ENCODE results near the gene C16orf46.

The C16orf46 gene

DNA sequence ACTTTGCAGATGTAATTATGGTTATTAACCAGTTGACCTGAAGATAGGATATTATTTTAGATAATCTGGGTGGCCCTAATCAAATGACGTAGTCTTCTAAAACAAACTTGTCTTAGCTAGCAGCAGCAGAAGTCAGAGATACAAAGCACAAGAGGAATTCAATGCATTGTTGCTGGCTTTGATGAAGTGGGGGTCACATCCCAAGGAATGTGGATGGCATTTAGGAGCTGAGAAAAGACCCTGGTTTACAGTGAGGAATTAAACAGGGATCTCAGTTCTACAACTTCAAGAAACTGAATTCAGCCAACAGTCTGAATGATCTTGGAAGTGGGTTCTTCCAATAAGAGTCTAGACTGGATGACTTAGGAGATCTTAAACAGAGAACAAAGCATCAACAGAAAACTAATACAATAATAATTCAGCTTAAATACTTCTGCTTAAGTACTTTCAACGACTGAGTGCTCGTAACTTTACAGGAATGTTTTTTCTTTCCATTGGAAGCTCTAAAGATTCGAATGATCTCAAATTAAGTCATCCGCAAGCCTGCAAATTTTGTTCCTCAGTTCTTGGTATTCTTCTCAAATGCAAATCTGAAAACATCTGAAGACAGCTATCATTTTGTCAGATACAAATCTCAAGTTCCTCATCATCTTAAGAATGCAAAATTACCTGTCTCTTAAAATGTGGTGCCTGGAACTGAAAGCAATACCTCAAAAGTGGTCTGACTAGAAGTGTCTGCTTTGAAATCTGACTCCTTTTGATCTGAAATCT, 3.3 kb downstream of the C16orf46 start:
- no peak for DNase-seq

DNA sequence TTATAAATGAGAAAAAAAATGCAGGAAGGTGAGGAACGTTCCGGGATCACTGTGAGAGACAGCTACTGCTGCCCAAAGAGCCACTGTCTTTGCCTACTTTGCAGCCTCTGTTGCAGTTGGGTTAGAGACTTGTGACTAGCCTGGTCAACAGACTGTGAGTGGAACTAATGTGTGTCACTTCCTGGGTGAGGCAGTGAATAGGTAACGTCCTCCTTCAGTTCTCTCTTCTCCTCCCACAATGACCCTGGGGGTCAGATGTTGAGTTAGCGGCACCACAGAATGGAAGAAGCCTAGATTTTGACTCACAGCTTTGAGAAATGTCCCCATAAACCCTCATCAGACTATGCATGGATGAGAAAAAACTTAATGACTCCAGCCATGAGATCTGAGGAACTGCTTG, 5.2 kb downstream of the C16orf46 start:
- DNase-seq: no peak

DNA sequence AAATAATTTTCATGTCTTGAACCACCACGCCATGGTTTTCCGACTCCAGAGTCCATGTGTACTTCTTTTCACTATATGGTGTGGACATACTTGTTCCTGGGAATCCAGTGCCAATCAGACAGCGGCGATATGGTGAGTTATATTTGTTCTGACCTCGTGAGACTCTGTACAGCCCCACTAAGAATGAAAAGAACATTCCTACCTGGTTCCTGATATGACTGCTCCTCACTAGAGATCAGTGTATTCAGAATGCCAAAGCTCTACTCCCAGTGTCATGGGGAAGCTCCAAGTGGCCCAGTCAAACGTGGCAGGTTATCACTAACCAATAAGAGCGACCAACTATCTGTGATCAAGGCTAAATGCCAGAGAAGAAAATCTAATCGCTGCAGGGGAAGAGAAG, 6.1 kb downstream of the C16orf46 start:
- DNase-seq: no peak

DNA sequence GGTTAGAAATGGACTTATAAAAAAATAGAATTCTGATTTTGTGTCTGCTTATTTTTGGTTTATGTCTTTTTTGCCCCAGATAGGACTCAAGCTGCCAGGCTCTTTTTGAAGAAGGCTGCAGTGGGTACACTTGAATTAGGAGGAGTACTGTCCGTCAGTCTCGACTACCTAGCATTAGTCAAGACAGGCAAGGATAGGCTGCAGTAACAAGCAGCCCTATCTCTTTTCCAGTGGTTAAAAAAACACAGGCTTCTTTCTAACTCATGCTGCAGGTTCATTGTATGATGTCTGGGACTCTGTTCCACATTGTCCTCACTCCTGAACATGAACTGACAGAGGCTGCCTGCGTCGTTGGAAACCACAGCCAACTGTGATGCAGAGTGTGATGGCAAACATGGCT, 8.0 kb downstream of the C16orf46 start:
- no peak for DNase-seq

DNA sequence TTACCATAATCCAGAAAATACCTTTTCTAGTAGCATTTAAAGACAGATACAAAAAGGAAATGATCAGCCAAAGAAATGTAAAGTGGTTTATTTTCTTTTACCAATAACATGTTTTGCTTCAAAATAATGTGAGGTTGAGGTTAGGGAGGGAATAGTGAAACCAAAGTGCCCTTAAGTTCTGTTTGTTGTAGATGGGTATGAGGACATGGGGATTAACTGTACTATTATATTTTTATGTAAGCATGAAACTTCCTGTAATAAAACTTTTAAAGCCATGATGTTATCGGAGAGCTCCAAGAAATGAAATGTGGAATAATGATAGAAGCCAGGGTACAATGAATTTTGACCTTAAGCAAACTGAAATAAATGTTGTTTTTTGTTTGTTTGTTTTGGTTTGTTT, 9.9 kb downstream of the C16orf46 start:
- DNase-seq: no peak

DNA sequence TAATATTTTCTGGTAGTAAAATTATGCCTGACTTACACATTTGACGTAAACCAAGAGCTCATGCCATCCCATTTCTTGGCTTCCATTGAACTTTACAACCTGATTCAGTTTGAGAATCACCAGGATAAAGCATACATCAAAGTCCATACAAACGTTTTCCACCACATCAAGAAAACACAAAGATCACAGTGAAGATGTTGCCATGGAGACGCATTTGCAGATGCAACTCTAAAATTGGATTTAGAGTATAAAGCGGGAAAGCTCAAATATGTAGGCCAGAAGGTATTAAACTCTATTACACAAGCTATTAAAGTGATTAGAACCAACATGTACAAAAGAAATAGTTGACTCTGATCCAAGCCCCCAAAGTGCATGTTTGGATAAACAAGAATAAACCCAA, 10.4 kb downstream of the C16orf46 start:
- DNase-seq: no peak

DNA sequence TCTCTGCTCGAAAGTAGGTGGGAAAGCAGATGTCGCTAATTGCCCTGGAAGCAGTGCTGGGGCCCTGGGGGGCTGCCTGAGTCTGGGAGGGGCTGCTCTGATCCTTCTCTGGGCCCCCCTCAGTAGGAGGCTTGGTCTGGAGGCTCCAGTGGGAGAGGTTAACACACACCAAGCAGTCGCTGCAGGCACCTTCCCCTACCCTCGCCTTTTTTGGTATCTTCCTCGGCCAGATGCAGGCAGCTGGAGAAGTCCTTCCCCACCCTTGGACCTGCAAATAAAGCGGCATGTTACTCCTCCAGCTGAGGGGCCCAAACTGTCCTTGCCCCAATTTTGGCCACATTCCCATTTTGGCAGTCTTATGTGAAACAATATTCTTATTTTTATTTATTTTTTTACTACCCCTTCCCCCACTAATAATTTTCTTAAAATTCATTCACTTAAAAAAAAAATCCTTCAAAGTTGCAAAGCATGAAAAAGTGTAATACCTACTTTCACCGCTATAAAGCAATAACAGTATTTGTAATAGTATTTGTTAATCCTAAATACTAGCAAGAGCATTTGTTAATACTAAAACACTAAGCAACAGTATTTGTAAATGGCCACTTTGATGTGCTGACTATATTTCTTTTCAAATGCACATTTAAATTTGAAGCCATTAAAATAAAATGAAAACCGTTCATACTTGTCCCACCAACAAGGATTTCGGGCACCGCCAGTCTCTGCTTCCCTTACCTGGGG, 15.0 kb downstream of the C16orf46 start:
- DNase-seq: no peak

DNA sequence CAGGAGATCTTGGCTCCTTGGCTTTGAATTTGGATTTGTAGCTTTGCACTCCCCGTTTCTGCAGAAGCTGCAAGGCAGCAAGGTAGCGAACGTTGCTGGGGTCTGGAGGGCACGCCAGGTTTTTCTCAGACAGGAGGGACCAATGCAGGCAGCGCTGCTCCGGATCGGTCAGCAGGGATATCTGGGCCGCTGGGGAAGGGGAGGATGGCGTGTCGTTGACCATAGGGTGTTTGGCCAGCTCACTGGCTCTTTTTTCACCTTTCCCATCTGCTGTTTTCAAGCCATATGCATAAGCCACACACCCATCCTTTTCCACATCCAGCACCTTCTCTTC, 15.8 kb downstream of the C16orf46 start:
- no peak for DNase-seq

DNA sequence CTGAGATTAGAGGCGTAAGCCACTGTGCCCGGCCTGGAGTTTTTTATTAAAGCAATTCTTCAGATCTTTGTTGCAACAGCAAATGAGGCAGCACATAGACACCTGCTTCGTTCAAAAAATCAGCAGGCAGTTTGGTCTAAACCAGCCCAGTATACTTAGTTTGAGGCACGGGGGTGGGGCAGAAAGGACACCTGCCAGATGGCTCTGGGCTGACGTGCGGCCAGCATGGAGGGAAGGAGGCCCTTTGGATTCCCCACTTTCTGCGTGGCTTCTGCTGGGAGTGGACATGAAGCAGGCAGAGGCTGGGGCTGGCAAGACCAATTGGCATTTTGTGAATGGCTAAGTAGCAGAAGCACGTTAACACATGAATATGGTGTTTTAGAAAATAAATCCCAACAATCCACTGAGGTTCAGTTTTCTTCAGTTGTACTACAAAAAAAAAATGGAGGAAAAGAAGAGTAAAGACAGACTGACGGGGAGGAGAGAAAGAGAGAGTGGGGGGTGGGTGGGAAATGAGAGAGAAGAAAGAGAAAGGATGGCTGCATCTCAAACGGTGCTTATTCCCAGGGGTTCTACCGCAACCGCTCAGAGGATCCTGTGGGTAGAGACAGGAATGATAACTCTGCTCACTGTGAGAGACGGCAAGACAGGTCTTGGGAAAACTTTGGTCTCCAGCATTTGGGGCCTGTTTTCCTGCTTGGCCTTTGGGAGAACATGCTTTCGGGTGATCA, 16.3 kb downstream of the C16orf46 start:
- DNase-seq: no peak

DNA sequence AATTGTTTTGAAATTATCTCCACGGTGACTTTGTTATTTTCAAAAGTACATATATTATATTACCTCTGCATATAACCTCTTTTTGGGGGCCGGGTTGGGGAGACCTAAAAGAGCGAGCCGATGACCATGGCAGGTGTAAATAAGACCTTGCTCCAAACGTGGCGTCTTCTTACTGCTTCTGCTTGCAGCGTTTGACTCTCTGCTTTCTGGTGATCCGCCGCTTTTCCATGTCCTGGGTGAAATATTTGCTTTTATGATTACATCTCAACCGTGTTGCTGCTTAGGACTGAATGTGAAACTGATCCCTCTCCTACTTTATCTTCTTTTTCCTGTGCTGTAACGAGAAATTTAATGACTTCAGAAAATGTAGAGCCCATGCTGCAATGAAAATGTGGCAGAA, 23.3 kb downstream of the C16orf46 start:
- no peak for DNase-seq

DNA sequence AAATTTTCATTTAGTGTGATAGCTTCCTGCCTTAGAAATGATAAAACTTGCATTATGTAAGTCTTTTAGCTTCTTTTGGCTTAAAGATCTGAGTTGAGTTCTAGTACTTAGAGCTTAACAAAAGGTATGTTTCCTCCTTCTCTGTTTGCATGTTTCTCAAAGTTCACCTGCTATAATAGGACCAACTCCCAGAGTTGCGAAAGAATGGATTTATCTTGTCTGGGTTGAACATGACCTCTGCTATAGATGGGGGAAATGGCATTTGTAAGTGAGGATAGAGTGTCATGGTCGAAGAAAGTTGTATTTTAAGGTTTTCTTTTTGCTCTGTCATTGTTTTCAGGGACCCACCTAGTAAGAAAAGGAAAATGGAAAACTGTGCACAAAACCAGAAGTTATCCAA, 34.2 kb downstream of the C16orf46 start:
- no peak for DNase-seq

DNA sequence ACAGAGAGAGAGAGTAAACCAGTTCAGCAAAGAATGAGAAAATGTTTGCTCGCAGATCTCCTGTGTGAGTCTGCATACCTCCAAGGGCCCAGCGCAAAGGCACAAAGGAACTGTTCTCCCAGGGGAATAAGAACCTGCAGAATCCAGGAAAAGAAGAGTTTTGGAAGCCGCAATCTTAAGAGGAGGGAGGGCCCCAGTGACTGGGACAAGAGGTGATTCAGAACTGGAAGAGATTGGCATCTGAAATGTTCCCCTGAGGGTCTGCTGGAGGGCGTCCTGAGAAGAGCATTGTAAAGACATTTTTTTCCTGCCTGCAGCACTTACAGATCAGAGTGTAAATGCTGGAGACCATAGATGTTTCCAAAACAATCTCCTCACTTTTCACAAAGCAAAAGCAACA, 35.3 kb downstream of the C16orf46 start:
- no peak for DNase-seq

DNA sequence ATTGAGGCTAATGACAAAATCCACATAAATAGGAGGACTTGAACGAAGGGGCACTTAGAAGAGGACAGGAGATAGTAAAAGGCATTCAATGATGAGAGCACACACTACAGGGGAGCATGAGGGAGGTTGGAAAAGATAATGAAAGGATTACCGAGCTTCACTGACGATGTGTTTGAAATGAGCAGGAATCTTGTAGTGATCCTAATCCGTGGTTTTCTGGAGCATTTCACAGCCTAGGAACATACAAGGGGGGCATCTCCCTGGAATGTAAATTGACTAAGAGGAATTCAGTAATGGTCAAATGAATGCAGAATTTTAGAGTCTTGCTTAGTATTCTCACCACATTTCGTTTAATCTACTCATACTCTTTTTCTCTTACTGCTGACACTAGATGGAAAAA, 36.2 kb downstream of the C16orf46 start:
- no peak for DNase-seq

DNA sequence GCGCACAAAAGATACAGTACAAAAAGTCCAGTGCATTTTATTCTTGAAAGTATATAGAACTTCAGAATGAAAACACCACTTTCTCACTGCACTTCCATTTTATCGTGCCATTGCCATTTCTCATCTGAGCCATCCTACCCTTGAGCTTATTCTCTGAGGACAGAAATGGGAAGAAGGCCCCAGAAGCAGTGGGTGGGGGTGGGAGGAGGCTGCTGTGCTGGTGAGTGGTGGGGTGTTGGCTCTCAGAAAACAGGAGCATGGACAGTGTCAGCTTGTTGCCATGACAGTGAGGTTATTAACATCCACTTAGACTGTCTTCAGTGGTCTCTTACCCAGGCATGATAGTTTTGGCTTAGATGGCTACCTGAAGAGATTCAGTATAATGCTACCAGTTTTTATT, 36.9 kb downstream of the C16orf46 start:
- no peak for DNase-seq

DNA sequence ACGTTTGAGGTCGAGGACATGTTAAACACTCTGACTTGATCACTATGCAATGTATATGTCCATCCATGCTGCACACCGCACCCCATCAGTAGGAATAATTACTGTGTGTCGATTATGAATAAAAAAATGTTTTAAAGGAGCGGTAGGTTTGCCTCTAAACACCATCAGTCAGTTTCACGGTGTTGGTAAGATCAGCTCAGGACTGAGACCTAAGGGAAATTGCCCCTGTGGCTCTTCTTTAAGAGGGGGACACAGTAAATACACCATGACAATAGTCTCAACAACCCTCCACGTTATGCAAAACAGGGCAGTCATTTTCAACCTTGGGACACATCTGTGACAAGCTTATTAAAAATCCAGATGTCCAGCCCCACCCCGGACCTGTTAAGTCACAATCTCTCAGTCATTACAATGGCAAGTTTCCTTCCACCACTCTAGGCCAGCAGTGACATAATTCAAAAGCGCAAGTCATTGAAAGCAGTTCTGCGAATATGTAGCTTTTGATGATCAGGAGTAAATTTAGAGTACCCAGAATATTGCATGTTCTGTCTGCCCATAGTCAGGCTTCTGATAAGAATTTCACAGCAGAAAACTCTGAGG, 40.2 kb downstream of the C16orf46 start:
- no peak for DNase-seq

DNA sequence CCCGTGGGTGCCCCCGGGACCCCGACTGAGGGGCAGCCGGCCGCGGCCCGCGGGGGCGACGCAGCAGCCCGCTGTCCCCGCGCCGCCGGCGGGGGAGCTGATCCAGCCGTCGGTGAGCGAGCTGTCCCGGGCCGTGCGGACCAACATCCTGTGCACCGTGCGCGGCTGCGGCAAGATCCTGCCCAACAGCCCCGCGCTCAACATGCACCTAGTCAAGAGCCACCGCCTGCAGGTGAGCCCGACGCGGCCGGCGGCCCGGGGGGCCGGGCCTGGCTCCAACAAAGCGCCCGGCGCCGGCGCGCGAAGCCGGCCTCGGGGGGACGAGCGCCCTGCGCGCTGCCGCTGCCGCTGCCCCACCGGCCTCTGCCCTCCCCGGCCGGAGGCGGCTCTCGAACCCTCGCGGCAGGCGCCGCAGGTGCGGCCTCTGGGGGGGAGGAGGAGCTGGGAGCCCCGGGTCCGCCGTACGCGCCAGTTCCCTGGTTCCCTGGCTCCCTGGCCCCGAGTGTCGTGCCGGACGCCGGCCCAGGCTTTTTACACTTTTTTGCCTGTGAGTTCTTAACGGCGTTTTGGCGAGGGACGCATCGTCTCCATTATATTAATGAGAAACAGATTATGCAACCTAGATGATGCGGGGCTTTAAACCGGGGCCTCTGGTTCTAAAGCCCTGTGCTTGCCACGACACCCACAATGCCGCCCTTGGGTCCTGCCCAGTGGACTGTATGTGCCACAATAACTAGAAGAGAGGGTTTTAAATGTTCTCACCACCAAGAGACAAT, 40.9 kb downstream of the C16orf46 start:
- peak; percentile 61 for DNase-seq

DNA sequence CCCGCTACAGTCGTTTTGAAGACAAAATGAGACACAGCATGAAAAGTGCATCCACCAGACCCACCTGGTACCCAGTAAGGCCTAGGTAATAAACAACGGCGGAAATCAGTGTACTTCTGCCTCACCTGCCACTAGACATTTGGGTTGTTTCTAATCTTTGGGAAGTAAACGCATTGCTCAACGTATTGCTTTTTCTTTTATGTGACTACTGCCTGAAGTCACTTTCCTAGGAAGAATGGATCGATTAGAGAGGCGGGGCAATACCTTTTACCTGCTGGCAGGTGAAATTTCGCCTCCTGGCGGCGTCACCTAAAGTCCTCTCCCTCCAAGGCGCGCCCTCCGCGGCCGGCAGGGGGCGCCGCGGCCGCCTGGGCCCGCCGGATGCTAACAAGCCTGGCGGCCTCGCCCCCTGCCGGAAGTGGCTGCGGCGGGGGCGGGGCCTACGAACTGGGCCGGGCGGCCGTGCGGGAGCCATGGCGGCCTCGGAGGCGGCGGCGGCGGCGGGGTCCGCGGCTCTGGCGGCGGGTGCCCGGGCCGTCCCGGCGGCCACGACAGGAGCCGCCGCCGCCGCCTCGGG, 41.6 kb downstream of the C16orf46 start, which contains the start of gene ATMIN:
Gene ATMIN, plus strand, starts transcription at position 445 of the 577 bp plus-strand sequence. Its CDS starts 29 bp downstream, at position 474.
- DNase-seq: peak; percentile 92

DNA sequence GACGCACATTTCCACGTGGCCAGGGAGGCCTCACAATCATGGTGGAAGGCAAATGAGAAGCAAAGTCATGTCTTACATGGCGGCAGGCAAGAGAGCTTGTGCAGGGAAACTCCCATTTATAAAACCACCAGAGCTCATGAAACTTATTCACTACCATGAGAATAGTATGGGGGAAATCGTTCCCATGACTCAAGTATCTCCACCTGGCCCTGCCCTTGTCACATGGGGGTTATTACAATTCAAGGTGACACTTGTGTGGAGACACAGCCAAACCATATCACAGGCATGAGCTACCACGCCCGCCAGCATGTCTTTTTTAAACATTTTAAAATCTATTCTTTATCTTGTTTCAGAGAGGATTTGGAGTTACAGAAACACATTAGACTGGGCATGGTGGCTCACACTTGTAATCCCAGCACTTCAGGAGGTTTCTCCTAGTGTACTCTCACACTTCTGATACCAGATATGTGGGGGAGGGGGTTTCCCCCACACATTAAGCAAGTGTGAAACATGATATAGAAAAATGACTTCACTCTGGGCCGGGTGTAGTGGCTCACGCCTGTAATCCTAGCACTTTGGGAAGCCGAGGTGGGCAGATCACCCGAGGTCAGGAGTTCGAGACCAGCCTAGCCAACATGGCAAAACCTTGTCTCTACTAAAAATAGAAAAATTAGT, 47.0 kb downstream of the C16orf46 start:
- no peak for DNase-seq

DNA sequence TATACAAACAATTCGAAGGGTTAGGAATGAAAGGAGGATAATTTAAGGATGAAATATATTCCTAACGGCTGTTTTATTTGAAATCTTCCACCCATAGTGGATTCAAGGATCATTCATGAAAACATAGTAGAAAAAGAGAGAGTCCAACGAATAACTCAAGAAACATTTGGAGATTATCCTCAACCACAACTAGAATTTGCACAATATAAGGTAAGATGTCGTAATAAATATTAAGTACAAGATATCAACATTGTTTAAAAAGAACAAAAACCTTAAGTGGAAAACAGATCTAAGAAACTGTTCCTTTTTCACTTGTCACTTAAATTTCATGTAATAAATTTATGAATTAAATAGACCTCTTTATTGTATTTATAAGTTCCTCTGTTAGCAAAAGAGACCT, 50.6 kb downstream of the C16orf46 start:
- DNase-seq: no peak

DNA sequence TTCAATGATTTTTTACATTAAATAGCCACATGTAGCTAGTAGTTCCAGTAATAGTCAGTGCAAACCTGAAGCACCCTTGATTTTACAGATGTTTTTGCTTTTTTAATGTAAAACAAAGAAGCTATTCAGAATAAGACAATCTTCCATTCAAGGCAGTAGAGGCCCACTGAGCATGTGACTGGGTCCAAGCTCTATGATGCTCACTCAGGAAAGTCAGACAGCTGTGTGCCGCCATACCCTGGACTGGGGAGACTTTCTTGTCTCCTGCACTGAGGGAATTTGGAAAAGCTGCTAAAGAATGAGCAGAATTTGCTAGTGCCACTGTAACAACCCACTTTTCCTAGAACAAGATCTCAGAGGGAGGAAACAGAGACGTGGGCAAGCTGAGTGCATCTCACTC, 58.5 kb downstream of the C16orf46 start:
- DNase-seq: no peak

DNA sequence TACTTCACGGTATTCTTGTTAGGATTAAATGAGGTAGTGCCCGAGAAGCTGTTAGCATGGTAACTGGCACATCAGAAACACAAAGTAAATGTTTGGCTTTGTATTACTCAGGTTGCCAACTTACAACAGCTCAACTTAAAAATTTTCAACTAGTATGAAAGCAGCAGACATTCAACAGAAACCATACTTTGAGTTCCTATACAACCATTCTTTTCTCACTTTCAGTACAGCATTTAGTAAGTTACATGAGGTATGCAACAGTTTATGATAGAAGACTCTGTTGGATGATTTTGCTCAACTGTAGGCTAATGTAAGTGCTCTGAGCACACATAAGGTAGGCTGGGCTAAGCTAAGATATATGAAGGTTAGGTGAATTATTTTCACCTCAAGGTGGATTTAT, 62.4 kb downstream of the C16orf46 start:
- no peak for DNase-seq

DNA sequence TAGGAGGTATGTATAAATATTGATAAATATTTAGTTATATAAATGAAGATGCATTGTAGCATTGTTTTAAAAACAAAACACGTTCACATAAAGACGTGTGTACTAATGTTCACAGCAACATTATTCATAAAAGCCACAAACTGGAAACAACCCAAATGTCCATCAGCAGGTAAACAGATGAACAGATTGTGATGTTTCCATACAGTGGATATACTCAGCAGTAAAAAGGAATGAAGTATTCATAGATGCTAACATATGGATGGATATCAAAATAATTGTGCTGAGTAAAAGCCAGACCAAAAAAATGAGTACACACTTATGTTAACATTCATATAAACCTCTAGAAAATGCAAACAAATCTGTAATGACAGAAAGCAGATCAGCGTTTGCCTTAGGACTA, 64.1 kb downstream of the C16orf46 start:
- no peak for DNase-seq
